SK-N-SH treated with all-trans-retinoic acid at 6 μM for 48 hours (cell line): ENCODE data around the gene ACOXL.
"Not testable (repeated sequence)": the region's sequence is repeated elsewhere in the genome, so short reads cannot be mapped to it uniquely, and the experiment has no call there.

Source experiments
- ATAC-seq: fragments of 200-7000 bp; cut with Tn5 transposase; 3 replicates; pipeline ENCODE4 v1.9.1; 2020; ENCODE audit warnings: mild to moderate bottlenecking, moderate library complexity
- ARNTL ChIP-seq: fragments of 450-650 bp; formaldehyde crosslinking; IDR thresholded peaks from 2 replicates; pipeline ENCODE4 v1.5.0; 2020; ENCODE audit warnings: low read depth, mild to moderate bottlenecking, moderate library complexity, borderline replicate concordance
- BACH2 ChIP-seq: fragments of 250-450 bp; sonication (Bioruptor Pico); IDR thresholded peaks from 2 replicates; pipeline ENCODE4 v1.9.0; 2021; ENCODE audit warnings: mild to moderate bottlenecking, borderline replicate concordance
- CREB5 ChIP-seq: fragments of 250-450 bp; sonication (Bioruptor Pico); IDR thresholded peaks from 2 replicates; pipeline ENCODE4 v1.5.1; 2020; ENCODE audit warnings: low read depth, mild to moderate bottlenecking, moderate library complexity
- CSDC2 ChIP-seq: fragments of 250-450 bp; sonication (Bioruptor Pico); IDR thresholded peaks from 2 replicates; pipeline ENCODE4 v1.5.0; 2020; ENCODE audit warnings: mild to moderate bottlenecking, moderate library complexity
- ESRRG ChIP-seq: fragments of 250-450 bp; sonication (Bioruptor Pico); IDR thresholded peaks from 2 replicates; pipeline ENCODE4 v1.6.1; 2021; ENCODE audit warnings: mild to moderate bottlenecking
- GLIS3 ChIP-seq: fragments of 250-450 bp; sonication (Bioruptor Pico); IDR thresholded peaks from 2 replicates; pipeline ENCODE4 v1.5.0; 2020; ENCODE audit warnings: mild to moderate bottlenecking, moderate library complexity
- ISL1 ChIP-seq: fragments of 250-450 bp; sonication (Bioruptor Pico); IDR thresholded peaks from 2 replicates; pipeline ENCODE4 v2.1.2; 2022; ENCODE audit warnings: mild to moderate bottlenecking, moderate library complexity
- OSR1 ChIP-seq: fragments of 250-450 bp; sonication (Bioruptor Pico); IDR thresholded peaks from 2 replicates; pipeline ENCODE4 v1.8.0; 2022; ENCODE audit warnings: moderate library complexity, mild to moderate bottlenecking, inconsistent platforms
- PATZ1 ChIP-seq: fragments of 250-450 bp; sonication (Bioruptor Pico); IDR thresholded peaks from 2 replicates; pipeline ENCODE4 v1.8.0; 2020; ENCODE audit warnings: mild to moderate bottlenecking, moderate library complexity, borderline replicate concordance
- POU6F1 ChIP-seq: fragments of 250-450 bp; sonication (Bioruptor Pico); IDR thresholded peaks from 2 replicates; pipeline ENCODE4 v1.8.0; 2021; ENCODE audit warnings: low read depth, mild to moderate bottlenecking, moderate library complexity, borderline replicate concordance
- PPARA ChIP-seq: fragments of 250-450 bp; sonication (Bioruptor Pico); IDR thresholded peaks from 2 replicates; pipeline ENCODE4 v1.5.0; 2020; ENCODE audit warnings: mild to moderate bottlenecking, borderline replicate concordance
- RARB ChIP-seq: fragments of 250-450 bp; sonication (Bioruptor Pico); IDR thresholded peaks from 2 replicates; pipeline ENCODE4 v1.8.0; 2021; ENCODE audit warnings: mild to moderate bottlenecking, moderate library complexity
- SNAI2 ChIP-seq: fragments of 250-450 bp; sonication (Bioruptor Pico); IDR thresholded peaks from 2 replicates; pipeline ENCODE4 v1.5.0; 2020; ENCODE audit warnings: mild to moderate bottlenecking, moderate library complexity
- TCF4 ChIP-seq: fragments of 250-450 bp; sonication (Bioruptor Pico); IDR thresholded peaks from 2 replicates; pipeline ENCODE4 v1.8.0; 2021; ENCODE audit warnings: mild to moderate bottlenecking, moderate library complexity, borderline replicate concordance
- ZC3H10 ChIP-seq: fragments of 250-450 bp; sonication (Bioruptor Pico); IDR thresholded peaks from 2 replicates; pipeline ENCODE4 v1.5.1; 2021; ENCODE audit warnings: mild to moderate bottlenecking, moderate library complexity
- ZFP3 ChIP-seq: fragments of 250-450 bp; sonication (Bioruptor Pico); IDR thresholded peaks from 2 replicates; pipeline ENCODE4 v1.5.0; 2020; ENCODE audit warnings: mild to moderate bottlenecking, moderate library complexity
- ZFP30 ChIP-seq: fragments of 450-650 bp; formaldehyde crosslinking; IDR thresholded peaks from 2 replicates; pipeline ENCODE4 v1.5.0; 2022; ENCODE audit warnings: mild to moderate bottlenecking, moderate library complexity
- ZNF70 ChIP-seq: fragments of 450-650 bp; formaldehyde crosslinking; IDR thresholded peaks from 2 replicates; pipeline ENCODE4 v1.5.0; 2020; ENCODE audit warnings: mild to moderate bottlenecking, moderate library complexity
- ZNF8 ChIP-seq: fragments of 450-650 bp; formaldehyde crosslinking; IDR thresholded peaks from 2 replicates; pipeline ENCODE4 v1.5.0; 2020; ENCODE audit warnings: mild to moderate bottlenecking, moderate library complexity
- TF ChIP-seq, protein P1 (sequence below): fragments of 250-450 bp; sonication (Bioruptor Pico); IDR thresholded peaks from 2 replicates; pipeline ENCODE4 v1.5.1; 2021; ENCODE audit warnings: mild to moderate bottlenecking, moderate library complexity
- TF ChIP-seq, protein P2 (sequence below): fragments of 250-450 bp; sonication (Bioruptor Pico); IDR thresholded peaks from 2 replicates; pipeline ENCODE4 v1.5.0; 2020; ENCODE audit warnings: mild to moderate bottlenecking, moderate library complexity

Gene ACOXL

GRCh38 chr2:110960954-110961353 lies 228.6 kb downstream of the ACOXL start:
- no peak for ATAC-seq

GRCh38 chr2:110961643-110962042 lies 229.3 kb downstream of the ACOXL start:
- not testable (repeated sequence) for ATAC-seq

More at GRCh38 chr2:110960954-110961353, 228.6 kb downstream of the ACOXL start:
- TF ChIP-seq ISL1 (CRISPR knock-in tag) (no peak), CSDC2 (CRISPR knock-in tag) (no peak), RARB (CRISPR knock-in tag) (no peak), ZNF8 (no peak), PPARA (CRISPR knock-in tag) (no peak), SNAI2 (CRISPR knock-in tag) (no peak), OSR1 (CRISPR knock-in tag) (no peak), ZFP30 (CRISPR knock-in tag) (no peak), ZNF70 (CRISPR knock-in tag) (no peak), ZC3H10 (CRISPR knock-in tag) (no peak), CREB5 (no peak), ESRRG (CRISPR knock-in tag) (no peak), PATZ1 (CRISPR knock-in tag) (no peak), ARNTL (CRISPR knock-in tag) (no peak), TCF4 (CRISPR knock-in tag) (no peak), GLIS3 (CRISPR knock-in tag) (no peak), ZFP3 (CRISPR knock-in tag) (no peak), POU6F1 (CRISPR knock-in tag) (no peak), BACH2 (no peak)
- TF ChIP-seq, protein P1, sequence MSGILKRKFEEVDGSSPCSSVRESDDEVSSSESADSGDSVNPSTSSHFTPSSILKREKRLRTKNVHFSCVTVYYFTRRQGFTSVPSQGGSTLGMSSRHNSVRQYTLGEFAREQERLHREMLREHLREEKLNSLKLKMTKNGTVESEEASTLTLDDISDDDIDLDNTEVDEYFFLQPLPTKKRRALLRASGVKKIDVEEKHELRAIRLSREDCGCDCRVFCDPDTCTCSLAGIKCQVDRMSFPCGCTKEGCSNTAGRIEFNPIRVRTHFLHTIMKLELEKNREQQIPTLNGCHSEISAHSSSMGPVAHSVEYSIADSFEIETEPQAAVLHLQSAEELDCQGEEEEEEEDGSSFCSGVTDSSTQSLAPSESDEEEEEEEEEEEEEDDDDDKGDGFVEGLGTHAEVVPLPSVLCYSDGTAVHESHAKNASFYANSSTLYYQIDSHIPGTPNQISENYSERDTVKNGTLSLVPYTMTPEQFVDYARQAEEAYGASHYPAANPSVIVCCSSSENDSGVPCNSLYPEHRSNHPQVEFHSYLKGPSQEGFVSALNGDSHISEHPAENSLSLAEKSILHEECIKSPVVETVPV (CRISPR knock-in tag) = no peak
- TF ChIP-seq, all 23 proteins: peak for 0

DNA sequence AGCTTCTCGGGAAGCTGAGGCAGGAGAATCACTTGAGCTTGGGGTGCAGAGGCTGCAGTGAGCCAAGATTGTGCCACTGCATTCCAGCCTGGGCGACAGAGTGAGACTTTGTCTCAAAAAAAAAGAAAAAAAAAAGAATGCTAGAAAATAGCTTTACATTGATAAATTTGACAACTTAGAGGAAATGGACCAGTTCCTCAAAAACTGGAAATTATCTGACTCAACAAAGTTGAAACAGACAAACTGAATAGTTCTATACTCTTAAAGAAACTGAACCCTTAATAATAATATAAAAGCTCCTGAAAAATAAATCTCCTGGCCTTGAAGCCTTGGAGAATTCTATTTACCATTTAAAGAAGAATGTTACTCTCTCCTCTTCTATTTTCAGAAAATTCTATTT lies 237.3 kb downstream of the ACOXL start:
- TF ChIP-seq ARNTL (CRISPR knock-in tag) (no peak), OSR1 (CRISPR knock-in tag) (no peak), CREB5 (no peak), PATZ1 (CRISPR knock-in tag) (no peak), ZFP3 (CRISPR knock-in tag) (no peak), ZFP30 (CRISPR knock-in tag) (no peak), RARB (CRISPR knock-in tag) (no peak), TCF4 (CRISPR knock-in tag) (no peak)
- TF ChIP-seq, protein P1 (CRISPR knock-in tag) = no peak
- TF ChIP-seq, protein P2, sequence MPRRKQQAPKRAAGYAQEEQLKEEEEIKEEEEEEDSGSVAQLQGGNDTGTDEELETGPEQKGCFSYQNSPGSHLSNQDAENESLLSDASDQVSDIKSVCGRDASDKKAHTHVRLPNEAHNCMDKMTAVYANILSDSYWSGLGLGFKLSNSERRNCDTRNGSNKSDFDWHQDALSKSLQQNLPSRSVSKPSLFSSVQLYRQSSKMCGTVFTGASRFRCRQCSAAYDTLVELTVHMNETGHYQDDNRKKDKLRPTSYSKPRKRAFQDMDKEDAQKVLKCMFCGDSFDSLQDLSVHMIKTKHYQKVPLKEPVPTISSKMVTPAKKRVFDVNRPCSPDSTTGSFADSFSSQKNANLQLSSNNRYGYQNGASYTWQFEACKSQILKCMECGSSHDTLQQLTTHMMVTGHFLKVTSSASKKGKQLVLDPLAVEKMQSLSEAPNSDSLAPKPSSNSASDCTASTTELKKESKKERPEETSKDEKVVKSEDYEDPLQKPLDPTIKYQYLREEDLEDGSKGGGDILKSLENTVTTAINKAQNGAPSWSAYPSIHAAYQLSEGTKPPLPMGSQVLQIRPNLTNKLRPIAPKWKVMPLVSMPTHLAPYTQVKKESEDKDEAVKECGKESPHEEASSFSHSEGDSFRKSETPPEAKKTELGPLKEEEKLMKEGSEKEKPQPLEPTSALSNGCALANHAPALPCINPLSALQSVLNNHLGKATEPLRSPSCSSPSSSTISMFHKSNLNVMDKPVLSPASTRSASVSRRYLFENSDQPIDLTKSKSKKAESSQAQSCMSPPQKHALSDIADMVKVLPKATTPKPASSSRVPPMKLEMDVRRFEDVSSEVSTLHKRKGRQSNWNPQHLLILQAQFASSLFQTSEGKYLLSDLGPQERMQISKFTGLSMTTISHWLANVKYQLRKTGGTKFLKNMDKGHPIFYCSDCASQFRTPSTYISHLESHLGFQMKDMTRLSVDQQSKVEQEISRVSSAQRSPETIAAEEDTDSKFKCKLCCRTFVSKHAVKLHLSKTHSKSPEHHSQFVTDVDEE (CRISPR knock-in tag) = no peak
- ATAC-seq = no peak
